Stimulated activated CD4-positive, alpha-beta T cell treated with anti-CD3 and anti-CD28 coated beads, Interleukin-15, amount 100 ng/mL, for 1 hour (primary cell): Measurements from ENCODE around the gene ZFP69B.

Experiments used
- DNase-seq, 2 donors: peaks; one replicate each; pipeline ENCODE4 v3.0.0-alpha.2; 2020; ENCODE audit warnings: low read depth in 1 of 2, low spot score in 1 of 2

The ZFP69B gene

GRCh38 chr1:40449684-40450494 is at the start of gene ZFP69B:
ZFP69B (plus strand) TSS chr1:40450476; CDS start chr1:40450962, 486 bp downstream.
- DNase-seq = peak; percentile 77 to 83

GRCh38 chr1:40401473-40402201 is 48.6 kb upstream of the ZFP69B start:
- DNase-seq = no peak

GRCh38 chr1:40404670-40405462 is 45.4 kb upstream of the ZFP69B start:
- no peak for DNase-seq

GRCh38 chr1:40405812-40406211 is 44.5 kb upstream of the ZFP69B start:
- no peak for DNase-seq

GRCh38 chr1:40407453-40407852 is 42.8 kb upstream of the ZFP69B start:
- no peak for DNase-seq

- DNase-seq = no peak
These were observed 40.8 kb upstream of the ZFP69B start for GRCh38 chr1:40409467-40409866.

GRCh38 chr1:40411294-40411693 is 39.0 kb upstream of the ZFP69B start:
- DNase-seq = no peak

- DNase-seq = no peak
These were observed 38.4 kb upstream of the ZFP69B start for GRCh38 chr1:40411843-40412242.

- no peak for DNase-seq
These were observed 36.6 kb upstream of the ZFP69B start for GRCh38 chr1:40413527-40414252.

GRCh38 chr1:40414331-40414730 is 35.9 kb upstream of the ZFP69B start:
- DNase-seq = no peak

- no peak for DNase-seq
These were observed 33.6 kb upstream of the ZFP69B start for GRCh38 chr1:40416709-40417108.

- no peak for DNase-seq
These were observed 28.6 kb upstream of the ZFP69B start for GRCh38 chr1:40421431-40422384.

GRCh38 chr1:40422630-40423263 is 27.5 kb upstream of the ZFP69B start:
- no peak for DNase-seq

GRCh38 chr1:40423264-40423642 is 27.0 kb upstream of the ZFP69B start:
- DNase-seq = no peak

- DNase-seq = no peak
These were observed 26.2 kb upstream of the ZFP69B start for GRCh38 chr1:40423951-40424618.

GRCh38 chr1:40425198-40425597 is 25.1 kb upstream of the ZFP69B start:
- no peak for DNase-seq

GRCh38 chr1:40431385-40431784 is 18.9 kb upstream of the ZFP69B start:
- no peak for DNase-seq

- DNase-seq = no peak
These were observed 17.5 kb upstream of the ZFP69B start for GRCh38 chr1:40432644-40433390.
